HEK293T (cell line): ENCODE measurements around the gene YBX1.

Source experiments
- CTCF ChIA-PET: fragments of 350-600 bp; formaldehyde crosslinking; extraction: SDS; loops from one replicate; lab custom pipeline; 2021; ENCODE audit warnings: antibody characterized with exemption, inconsistent platforms; lab: Yijun Ruan, JAX
- POLR2A ChIA-PET: fragments of 350-600 bp; formaldehyde crosslinking; extraction: SDS; loops from one replicate; lab custom pipeline; 2020; ENCODE audit warnings: antibody characterized with exemption, inconsistent platforms; lab: Yijun Ruan, JAX
- DNase-seq: peaks from one replicate; pipeline ENCODE4 v3.0.0; 2012; ENCODE audit warnings: mixed read lengths; ENCODE audit errors: extremely low spot score
- ARNT ChIP-seq: fragments of 450-650 bp; IDR thresholded peaks from 2 replicates; pipeline ENCODE4 v1.6.1; 2017; ENCODE audit warnings: mild to moderate bottlenecking
- BHLHE40 ChIP-seq: fragments of 450-650 bp; IDR thresholded peaks from 2 replicates; pipeline ENCODE4 v1.6.1; 2016; ENCODE audit warnings: mild to moderate bottlenecking, moderate library complexity, borderline replicate concordance
- CTBP1 ChIP-seq: fragments of 450-650 bp; IDR thresholded peaks from 2 replicates; pipeline ENCODE4 v1.6.1; 2016; ENCODE audit warnings: borderline replicate concordance
- ELF4 ChIP-seq: fragments of 450-650 bp; IDR thresholded peaks from 2 replicates; pipeline ENCODE4 v1.6.1; 2017; ENCODE audit warnings: antibody characterized with exemption
- FOXA1 ChIP-seq: fragments of 450-650 bp; IDR thresholded peaks from 2 replicates; pipeline ENCODE4 v1.6.1; 2016; ENCODE audit warnings: mild to moderate bottlenecking
- FOXK2 ChIP-seq: fragments of 450-650 bp; IDR thresholded peaks from 2 replicates; pipeline ENCODE4 v1.6.1; 2016; ENCODE audit warnings: mild to moderate bottlenecking
- FOXM1 ChIP-seq: fragments of 450-650 bp; IDR thresholded peaks from 2 replicates; pipeline ENCODE4 v1.6.1; 2017; ENCODE audit warnings: mild to moderate bottlenecking, borderline replicate concordance
- HDGF ChIP-seq: fragments of 450-650 bp; IDR thresholded peaks from 2 replicates; pipeline ENCODE4 v1.6.1; 2017; ENCODE audit warnings: antibody characterized with exemption, borderline replicate concordance
- L3MBTL2 ChIP-seq: fragments of 450-650 bp; conservative IDR thresholded peaks from 2 replicates; pipeline ENCODE4 v1.6.1; 2016; ENCODE audit warnings: mild to moderate bottlenecking
- LEF1 ChIP-seq: fragments of 450-650 bp; IDR thresholded peaks from 2 replicates; pipeline ENCODE4 v1.6.1; 2017; ENCODE audit warnings: mild to moderate bottlenecking, borderline replicate concordance
- NFRKB ChIP-seq: fragments of 450-650 bp; IDR thresholded peaks from 2 replicates; pipeline ENCODE4 v1.6.1; 2016; ENCODE audit warnings: mild to moderate bottlenecking, moderate library complexity
- SP1 ChIP-seq: fragments of 450-650 bp; IDR thresholded peaks from 2 replicates; pipeline ENCODE4 v1.6.1; 2017
- SUZ12 ChIP-seq: fragments of 450-650 bp; IDR thresholded peaks from 2 replicates; pipeline ENCODE4 v1.6.1; 2016; ENCODE audit warnings: mild to moderate bottlenecking
- TARDBP ChIP-seq: fragments of 450-650 bp; IDR thresholded peaks from 2 replicates; pipeline ENCODE4 v1.6.1; 2016
- ZNF384 ChIP-seq: fragments of 450-650 bp; IDR thresholded peaks from 2 replicates; pipeline ENCODE4 v1.6.1; 2016
- TF ChIP-seq, protein P1 (sequence below): fragments of 450-650 bp; IDR thresholded peaks from 2 replicates; pipeline ENCODE4 v1.6.1; 2016

The YBX1 gene

DNA sequence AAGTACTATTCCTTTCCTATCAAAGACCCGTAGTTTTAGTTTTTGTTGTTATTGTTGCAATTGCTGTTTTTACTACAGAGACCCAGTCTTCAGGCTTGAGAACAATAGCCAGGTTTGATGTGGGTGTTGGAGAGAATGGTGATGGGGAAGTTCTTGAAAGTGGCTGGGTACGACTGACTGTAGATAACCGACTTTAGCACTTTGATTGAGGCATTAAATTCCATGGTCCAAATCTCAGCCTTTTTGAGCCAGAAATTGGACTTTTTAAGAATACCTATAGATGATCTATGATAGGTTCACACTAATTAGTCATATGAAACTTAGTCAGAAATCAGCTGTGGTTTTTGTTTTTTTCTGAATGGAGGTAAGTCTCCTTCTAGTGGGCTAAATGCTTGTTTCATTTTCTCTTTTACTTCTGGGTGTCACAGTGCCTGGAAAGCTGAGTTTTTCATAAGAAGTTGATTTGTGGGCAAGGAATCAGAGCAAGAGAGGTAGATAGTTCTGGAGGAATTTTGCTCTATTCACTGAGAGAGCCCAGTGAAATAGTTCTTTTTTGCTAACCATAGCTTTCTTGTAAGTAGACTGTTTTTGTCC, 21.2 kb upstream of the YBX1 start:
- no peak for DNase-seq
- ChIA-PET CTCF (no interaction called here), POLR2A (interaction anchor here (2.0 kb wide), 1 partner anchor 22 kb away, joined by 5 read pairs; the partner anchor contains the start of gene YBX1)
- no peak for TF ChIP-seq NFRKB
- TF ChIP-seq SUZ12 = no peak
- no peak for TF ChIP-seq ZNF384
- no peak for TF ChIP-seq TARDBP
- no peak for TF ChIP-seq L3MBTL2
- TF ChIP-seq, protein P1, sequence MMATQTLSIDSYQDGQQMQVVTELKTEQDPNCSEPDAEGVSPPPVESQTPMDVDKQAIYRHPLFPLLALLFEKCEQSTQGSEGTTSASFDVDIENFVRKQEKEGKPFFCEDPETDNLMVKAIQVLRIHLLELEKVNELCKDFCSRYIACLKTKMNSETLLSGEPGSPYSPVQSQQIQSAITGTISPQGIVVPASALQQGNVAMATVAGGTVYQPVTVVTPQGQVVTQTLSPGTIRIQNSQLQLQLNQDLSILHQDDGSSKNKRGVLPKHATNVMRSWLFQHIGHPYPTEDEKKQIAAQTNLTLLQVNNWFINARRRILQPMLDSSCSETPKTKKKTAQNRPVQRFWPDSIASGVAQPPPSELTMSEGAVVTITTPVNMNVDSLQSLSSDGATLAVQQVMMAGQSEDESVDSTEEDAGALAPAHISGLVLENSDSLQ = no peak
- TF ChIP-seq SP1 = no peak
- TF ChIP-seq ARNT = no peak
- TF ChIP-seq HDGF = no peak
- TF ChIP-seq CTBP1 = no peak
- no peak for TF ChIP-seq FOXA1
- TF ChIP-seq ELF4 = no peak

DNA sequence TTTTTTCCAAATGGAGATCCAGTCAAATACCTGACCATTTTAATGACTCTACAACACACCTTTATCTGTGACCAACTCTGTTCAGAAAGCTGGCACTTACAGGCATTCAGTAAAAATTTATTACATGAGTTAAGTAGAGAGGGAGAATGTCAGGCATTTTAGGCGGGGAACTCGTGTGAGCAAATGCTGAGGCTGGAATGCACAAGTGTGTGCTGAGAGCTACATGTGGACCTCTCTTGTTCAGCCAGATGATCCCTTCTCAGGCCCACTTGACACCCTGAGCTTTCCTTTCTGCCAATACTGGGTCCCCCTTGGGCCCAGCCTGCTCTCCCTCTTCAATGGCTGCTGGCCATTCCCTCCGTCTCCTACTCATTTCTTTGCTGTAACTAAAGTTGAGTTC, 12.3 kb upstream of the YBX1 start:
- TF ChIP-seq FOXA1 (no peak), BHLHE40 (no peak), SUZ12 (no peak), ELF4 (no peak)
- ChIA-PET POLR2A (interaction anchor here (1.3 to 1.7 kb wide), 2 partner anchors 10 to 12 kb away, joined by 5 to 7 read pairs; partner anchors contain the start of gene YBX1), CTCF (no interaction called here)
- no peak for DNase-seq

DNA sequence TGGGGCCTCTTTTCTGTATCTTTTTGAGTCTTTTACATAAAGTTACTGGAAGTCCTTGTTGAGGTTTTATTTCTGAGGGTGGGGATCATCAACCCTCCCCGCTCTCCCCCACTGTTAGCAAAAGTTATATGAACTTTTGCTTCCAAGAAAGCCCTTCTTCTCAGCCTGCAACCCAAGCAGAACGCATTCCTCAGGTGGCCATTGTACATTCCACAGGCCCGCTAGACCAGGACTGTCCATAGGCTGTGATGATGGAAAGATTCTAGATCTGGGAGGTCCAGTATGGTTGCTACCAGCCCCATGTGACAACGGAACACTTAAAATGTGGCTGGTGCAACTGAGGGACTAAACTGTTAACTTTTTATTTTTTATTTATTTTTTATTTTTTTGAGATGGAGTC, 11.8 kb upstream of the YBX1 start:
- TF ChIP-seq, protein P1 = no peak
- no peak for TF ChIP-seq ZNF384
- no peak for TF ChIP-seq SP1
- TF ChIP-seq FOXK2 = no peak
- TF ChIP-seq CTBP1 = no peak
- ChIA-PET POLR2A (interaction anchor here (1.0 to 2.6 kb wide), 4 partner anchors 10 to 12 kb away, joined by 4 to 15 read pairs (median 6); partner anchors contain the start of genes PPIH and YBX1), CTCF (no interaction called here)
- DNase-seq = no peak

DNA sequence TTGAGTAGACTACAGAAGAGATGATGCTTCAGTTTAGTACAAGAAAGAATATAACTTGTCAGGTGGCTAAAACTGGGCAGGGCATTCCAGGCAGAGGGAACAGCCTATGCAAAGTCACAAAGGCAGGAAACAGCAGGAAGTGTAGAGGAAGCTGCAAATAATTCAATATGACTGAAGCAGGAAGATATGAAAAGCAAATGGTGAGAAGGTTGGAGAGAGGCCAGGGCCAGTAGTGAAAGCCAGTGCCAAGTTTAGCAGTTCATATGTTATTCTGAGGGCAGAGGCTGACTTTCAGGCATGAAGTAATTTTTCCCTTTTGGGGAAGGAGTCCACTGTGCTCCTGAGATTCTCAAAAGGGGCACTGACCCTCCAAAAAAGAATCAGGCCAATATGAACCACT, 8.0 kb upstream of the YBX1 start:
- ChIA-PET CTCF (no interaction called here), POLR2A (interaction anchor here (1.3 kb wide), 2 partner anchors 8 to 16 kb away, joined by 4 read pairs; partner anchors contain the start of genes PPIH and YBX1)
- no peak for DNase-seq
- TF ChIP-seq FOXM1 = no peak
- TF ChIP-seq, protein P1 = no peak
- TF ChIP-seq LEF1 = no peak
- no peak for TF ChIP-seq SP1

DNA sequence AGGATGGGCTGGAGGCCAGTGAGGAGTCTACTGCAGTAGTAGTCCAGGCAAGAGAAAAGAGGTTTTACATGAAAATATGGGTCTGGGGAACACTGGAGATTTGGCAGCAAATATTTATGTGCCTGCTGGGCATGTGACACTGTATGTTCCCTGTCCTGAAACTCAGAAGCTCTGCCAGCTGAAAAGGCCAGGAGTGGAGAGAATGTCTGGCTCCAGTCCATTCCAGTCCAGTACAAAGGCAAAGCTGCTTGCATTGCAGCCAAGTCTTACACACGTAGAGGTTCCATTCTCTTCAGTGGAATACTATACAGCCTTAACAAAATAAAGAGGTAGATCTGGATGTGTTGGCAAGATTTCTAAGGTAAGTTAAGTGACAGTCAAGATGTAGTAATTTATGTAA, 7.5 kb upstream of the YBX1 start:
- POLR2A ChIA-PET = interaction anchor here (1.3 kb wide), 2 partner anchors 8 to 16 kb away, joined by 4 read pairs; partner anchors contain the start of genes PPIH and YBX1
- TF ChIP-seq SUZ12 (no peak), TARDBP (no peak), NFRKB (no peak), LEF1 (no peak), L3MBTL2 (no peak), ARNT (no peak), HDGF (no peak), BHLHE40 (no peak)

DNA sequence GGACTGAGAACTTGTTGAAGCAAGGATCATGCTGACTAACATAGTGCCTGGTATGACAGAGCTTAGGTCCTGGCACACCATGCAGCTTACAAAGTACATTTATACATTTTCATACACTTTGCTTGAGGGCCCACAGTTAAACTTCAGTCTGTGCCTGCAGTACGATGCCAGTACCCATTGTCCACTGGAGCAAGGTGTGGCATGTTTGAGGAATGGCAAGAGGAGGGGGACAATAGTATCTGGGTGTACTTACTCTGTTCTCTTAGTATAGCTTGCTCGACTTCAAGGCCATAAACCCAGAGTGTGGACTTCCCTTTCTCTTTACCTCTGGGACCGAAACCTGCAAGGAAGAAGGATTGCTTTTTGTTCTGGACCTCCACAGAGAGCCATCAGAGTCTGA, 6.8 kb upstream of the YBX1 start:
- POLR2A ChIA-PET = interaction anchor here (1.2 to 1.3 kb wide), 2 partner anchors 17 to 90 kb away, joined by 3 to 4 read pairs; partner anchors contain the start of gene PPIH
- no peak for TF ChIP-seq SP1
- TF ChIP-seq TARDBP = no peak
- no peak for TF ChIP-seq CTBP1
- no peak for TF ChIP-seq SUZ12
- no peak for TF ChIP-seq FOXK2
- TF ChIP-seq BHLHE40 = no peak
- no peak for TF ChIP-seq ARNT
- TF ChIP-seq L3MBTL2 = no peak
- TF ChIP-seq ELF4 = no peak
- TF ChIP-seq, protein P1 = no peak
- TF ChIP-seq FOXA1 = no peak
- TF ChIP-seq NFRKB = no peak
- TF ChIP-seq HDGF = no peak
- no peak for TF ChIP-seq FOXM1
- TF ChIP-seq ZNF384 = no peak
- no peak for TF ChIP-seq LEF1
- CTCF ChIA-PET = no interaction called here
- no peak for DNase-seq

More for the DNA sequence above, 7.5 kb upstream of the YBX1 start:
- CTCF ChIA-PET = no interaction called here
- DNase-seq = no peak
